OCI-LY3 (cell line): ENCODE measurements around the gene SH3YL1.

Experiments used
- CTCF ChIP-seq: fragments of 200-600, 300-600 bp; sonication (generic); IDR thresholded peaks from 2 replicates; pipeline ENCODE4 v1.5.1; 2014; ENCODE audit warnings: antibody characterized with exemption, low read length, low read depth
- EZH2phosphoT487 ChIP-seq: fragments of 200-600 bp; shearing (Covaris generic); IDR thresholded peaks from 2 replicates; pipeline ENCODE4 v1.6.1; 2018; ENCODE audit warnings: antibody characterized with exemption, mixed run types, low read depth

DNA sequence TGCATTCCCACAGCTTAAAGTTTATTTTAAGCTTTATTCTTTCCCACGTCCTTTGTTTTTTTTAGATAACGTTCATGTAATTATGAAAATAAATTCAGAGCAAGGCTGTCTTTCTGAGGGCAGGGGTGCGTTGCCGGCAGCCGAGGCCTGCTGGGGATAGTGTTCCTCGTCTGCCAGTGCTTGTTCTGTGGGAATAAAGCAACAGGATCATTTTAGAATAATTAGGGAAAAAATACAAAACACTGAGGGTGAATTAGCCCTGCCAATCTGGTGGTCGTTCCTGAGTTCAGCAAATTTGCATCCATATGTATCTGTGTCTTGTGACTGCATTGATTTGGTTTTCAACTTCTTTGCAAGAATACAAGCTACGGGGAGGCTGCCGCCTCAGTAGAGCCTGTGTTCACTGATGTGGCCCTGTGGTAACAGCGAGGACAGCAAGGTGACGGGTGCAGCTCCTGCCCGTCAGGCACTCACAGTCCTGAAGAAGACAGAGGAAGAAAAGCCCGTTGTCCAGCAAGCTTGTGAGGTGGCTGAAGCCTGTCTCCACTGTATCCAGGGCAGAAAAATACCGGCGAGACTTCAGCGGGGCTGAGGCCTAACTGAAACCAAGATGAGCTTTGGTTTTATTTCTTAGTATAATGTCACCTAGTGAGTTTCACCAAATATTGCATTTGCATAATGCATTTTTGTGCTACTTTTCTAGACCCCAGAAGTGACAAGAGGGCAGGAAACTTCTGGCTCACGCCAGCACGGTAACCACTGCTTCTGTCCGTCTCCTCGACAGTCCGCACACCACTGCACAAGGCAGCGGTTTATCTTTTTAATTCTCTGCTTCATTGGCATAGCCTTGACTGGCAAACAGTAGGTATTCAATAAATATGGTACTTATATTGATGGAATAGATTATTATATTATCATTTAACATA is 64.5 kb downstream of the SH3YL1 start:
- TF ChIP-seq CTCF (no peak), EZH2phosphoT487 (no peak)
